GM12801 (cell line): ENCODE measurements around the gene APOBEC4.

Source experiments
- TF ChIP-seq, protein P1 (sequence below): IDR thresholded peaks from one replicate; pipeline ENCODE4 v1.5.1; 2011; ENCODE audit warnings: control low read depth; ENCODE audit not compliant: insufficient read length; ENCODE audit errors: extremely low read depth

Gene APOBEC4

DNA sequence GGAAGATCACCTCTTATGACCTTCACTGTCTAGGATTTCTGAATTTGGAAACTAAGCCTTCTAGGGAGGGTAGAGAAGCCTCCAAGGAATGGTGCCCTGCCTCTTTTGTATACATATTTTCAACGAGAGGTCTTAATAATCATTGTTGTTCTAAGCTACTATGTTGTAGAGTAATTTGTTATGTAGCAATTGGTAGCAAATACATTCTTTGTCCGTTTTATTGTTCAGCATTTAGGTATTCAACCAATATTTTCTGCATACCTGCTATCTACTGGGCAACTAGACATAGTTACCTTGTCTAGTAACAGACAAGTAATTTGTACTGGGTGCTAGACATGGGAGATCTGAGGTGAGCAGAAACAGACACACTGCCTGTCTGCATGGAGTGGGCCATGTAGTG is 42.1 kb downstream of the APOBEC4 start:
- TF ChIP-seq, protein P1, sequence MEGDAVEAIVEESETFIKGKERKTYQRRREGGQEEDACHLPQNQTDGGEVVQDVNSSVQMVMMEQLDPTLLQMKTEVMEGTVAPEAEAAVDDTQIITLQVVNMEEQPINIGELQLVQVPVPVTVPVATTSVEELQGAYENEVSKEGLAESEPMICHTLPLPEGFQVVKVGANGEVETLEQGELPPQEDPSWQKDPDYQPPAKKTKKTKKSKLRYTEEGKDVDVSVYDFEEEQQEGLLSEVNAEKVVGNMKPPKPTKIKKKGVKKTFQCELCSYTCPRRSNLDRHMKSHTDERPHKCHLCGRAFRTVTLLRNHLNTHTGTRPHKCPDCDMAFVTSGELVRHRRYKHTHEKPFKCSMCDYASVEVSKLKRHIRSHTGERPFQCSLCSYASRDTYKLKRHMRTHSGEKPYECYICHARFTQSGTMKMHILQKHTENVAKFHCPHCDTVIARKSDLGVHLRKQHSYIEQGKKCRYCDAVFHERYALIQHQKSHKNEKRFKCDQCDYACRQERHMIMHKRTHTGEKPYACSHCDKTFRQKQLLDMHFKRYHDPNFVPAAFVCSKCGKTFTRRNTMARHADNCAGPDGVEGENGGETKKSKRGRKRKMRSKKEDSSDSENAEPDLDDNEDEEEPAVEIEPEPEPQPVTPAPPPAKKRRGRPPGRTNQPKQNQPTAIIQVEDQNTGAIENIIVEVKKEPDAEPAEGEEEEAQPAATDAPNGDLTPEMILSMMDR: no peak

DNA sequence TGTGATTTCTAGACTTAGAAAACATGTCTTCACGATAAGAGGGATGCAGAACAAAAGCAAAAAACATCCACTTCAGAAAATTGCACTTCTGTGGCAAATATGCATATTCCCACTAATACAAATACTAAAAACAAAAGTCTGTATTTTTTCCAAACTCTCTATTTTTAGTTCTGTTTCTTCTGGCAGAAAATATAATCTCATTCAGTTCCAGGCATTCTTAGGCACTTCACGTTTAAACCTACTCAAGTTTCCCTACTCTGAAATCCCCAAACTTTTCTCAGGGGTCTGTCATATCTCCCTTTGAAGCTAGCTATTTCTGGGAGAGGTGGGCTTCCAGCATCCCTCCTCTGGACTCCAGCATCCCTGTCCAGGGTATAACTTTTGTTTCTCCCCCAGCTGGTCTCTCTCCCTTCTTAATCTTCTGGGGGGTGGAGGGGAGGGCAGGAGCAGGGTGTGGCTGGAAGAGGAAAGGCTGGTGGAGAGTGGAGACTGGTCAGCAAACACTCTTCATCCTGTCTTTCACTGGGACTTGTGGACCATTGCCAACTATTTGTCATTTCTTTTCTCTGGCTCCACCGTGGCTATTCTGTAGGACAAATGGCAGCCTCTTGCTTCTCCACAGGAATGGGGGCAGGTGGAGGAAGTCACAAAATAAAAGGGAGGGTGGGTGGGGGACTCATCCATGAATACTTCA is 43.2 kb downstream of the APOBEC4 start:
- TF ChIP-seq, protein P1: no peak

DNA sequence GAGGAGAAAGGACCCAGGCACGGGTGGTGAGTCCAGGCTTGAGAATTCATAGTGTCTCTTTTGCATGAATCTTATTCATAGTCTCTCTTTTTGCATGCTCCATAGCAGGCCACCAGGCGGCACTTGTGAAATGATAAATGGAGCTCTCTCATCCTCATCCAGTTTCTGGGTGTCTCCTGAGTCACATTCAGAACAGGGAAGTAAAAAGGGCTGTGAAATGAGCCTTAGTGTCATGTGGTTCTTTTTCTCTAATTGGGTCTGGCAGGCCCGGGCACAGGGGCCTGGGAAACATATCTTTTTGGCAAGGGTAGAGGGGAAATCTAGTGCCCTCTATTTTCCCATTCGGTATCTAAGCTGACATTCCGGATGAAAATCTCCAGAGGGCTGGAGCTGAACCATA is 43.8 kb downstream of the APOBEC4 start:
- TF ChIP-seq, protein P1: peak; percentile 2

DNA sequence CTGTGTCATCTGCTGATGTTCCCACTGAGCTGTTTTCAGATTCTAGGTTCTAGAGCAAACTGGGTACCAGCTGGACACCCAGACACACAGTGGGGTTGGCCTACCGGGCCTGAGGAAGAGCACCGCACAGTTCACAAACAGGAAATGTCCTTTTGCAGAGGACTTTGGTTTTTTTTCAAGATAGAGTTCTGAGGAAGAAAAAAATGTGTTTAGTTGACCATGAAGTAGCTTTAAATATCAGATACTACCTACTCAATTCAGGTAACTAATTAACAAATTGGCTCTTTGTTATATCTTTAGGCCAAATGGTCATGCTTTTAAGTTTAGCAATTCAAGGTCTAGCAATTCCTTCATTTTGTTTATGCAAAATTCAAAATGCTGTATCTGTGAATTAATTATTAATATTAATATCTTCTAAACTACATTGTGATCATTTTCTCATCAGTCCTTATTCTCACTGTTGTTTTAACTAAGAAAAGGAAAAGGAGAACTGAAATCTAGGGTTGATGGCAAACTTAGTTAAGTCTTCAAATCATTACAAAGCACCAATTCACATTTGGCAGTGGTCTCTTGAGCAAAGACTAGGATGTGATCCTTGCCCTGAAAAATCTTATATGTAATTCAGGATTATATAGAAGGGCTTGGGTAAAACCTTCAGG is 45.7 kb downstream of the APOBEC4 start:
- TF ChIP-seq, protein P1: no peak

DNA sequence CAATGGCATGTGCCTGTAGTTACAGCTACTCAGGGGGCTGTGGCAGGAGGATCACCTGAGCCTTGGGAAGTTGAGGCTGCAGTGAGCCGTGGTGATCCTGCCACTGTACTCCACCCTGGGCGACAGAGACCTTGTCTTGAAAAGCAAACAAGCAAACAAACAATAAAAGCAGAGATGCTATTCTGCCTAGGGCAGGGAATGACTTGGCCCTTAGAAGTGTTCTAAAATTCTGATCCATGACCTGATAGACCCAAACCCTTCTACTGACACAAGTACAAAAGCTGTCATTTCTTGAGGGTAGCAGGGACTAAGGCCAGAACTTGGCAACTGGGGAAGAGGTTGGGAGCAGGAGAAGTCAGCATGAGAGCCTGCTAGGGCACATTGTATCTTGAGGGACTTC is 47.2 kb downstream of the APOBEC4 start:
- TF ChIP-seq, protein P1: no peak

DNA sequence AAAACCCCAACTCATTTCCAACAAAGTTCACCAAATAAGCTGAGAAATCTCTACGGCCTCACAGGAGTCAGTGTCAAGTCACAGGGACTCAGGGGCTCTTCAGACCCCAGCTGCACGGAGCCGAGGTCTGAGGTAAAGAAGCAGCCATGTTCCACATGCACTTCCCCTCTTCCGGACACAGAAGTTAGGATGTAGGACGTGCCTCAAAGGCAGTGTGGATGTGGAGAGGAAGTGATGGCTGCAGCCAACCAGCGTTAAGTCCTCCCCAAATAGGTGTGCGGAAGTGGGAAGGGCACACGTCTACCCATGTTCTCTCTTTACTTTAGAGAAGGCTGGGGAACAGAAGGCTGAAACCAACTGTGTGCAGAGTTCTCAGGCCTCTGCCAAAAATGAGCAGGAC is 48.3 kb downstream of the APOBEC4 start:
- TF ChIP-seq, protein P1: no peak

DNA sequence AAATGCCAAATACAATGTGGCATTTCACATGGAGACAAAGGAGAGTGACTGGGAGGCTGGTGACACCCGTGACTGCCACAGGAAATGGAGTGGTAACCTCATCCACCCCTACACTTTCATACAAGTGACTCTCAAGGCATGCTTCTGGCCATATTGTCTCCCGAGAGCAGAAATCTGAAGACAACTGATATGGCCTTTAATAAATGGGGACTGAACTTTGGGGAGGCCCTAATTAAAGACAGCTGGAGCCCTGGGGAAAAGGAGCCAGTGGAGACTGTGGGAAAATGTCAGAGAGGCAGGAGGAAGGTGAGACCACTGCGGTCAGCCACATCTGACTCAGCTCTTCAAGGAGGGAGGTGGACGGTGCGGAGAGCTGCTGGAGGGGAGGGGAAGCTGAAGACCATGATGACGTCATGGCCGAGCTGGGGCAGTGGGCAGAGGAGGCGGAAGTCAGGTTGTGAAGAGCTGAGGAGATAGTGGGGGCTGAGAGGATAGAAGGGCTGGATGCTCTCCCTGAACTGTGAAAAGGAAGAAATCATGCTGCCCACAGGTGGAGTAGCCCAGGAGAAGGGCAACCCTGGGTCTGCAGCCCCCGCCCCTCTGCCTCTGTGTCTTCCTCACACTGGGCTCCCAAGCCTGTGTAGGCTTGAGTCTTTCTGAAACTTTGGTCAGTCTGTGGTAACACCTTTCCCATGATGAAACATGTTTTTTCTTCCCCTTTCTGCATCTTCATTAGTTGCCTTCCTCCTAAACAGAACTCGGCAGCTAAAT is 48.9 kb downstream of the APOBEC4 start:
- TF ChIP-seq, protein P1: no peak
